ENCODE data around the gene NPHP4.

- TF ChIP-seq, protein P1, sequence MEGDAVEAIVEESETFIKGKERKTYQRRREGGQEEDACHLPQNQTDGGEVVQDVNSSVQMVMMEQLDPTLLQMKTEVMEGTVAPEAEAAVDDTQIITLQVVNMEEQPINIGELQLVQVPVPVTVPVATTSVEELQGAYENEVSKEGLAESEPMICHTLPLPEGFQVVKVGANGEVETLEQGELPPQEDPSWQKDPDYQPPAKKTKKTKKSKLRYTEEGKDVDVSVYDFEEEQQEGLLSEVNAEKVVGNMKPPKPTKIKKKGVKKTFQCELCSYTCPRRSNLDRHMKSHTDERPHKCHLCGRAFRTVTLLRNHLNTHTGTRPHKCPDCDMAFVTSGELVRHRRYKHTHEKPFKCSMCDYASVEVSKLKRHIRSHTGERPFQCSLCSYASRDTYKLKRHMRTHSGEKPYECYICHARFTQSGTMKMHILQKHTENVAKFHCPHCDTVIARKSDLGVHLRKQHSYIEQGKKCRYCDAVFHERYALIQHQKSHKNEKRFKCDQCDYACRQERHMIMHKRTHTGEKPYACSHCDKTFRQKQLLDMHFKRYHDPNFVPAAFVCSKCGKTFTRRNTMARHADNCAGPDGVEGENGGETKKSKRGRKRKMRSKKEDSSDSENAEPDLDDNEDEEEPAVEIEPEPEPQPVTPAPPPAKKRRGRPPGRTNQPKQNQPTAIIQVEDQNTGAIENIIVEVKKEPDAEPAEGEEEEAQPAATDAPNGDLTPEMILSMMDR (IDR thresholded peaks at IDR 0.05; ENCODE audit: low read length): no peak
- TF ChIP-seq EZH2phosphoT487 (IDR thresholded peaks at IDR 0.05; ENCODE audit: low read length): no peak
These were observed 30.6 kb downstream of the NPHP4 start for GRCh38 chr1:5961601-5962000.

Measured in MM.1S (cell line).